ENCODE measurements around the gene RAB1B.

The RAB1B gene

GRCh38 chr11:66287889-66288670 lies 19.6 kb downstream of the RAB1B start:
- Histone ChIP-seq H3K4me3 (ENCODE audit: low read depth in 1 of 2, low read length in 1 of 2) (peak overlapping the region; percentile 69 to 86), H3K36me3 (no peaks in the 10 kb centered on the region), H3K27me3 (peaks cover 38% of the 10 kb centered on the region), H3K27ac (peak overlapping the region; percentile 65), H3K4me1 (ENCODE audit: control insufficient read depth in 1 of 2, insufficient read depth in 1 of 2, low read depth in 1 of 2, low read length in 1 of 2) (peaks cover 20 to 24% of the 10 kb centered on the region in 2 experiments), H3K9me3 (no peaks in the 10 kb centered on the region)
- TF ChIP-seq, protein P1, sequence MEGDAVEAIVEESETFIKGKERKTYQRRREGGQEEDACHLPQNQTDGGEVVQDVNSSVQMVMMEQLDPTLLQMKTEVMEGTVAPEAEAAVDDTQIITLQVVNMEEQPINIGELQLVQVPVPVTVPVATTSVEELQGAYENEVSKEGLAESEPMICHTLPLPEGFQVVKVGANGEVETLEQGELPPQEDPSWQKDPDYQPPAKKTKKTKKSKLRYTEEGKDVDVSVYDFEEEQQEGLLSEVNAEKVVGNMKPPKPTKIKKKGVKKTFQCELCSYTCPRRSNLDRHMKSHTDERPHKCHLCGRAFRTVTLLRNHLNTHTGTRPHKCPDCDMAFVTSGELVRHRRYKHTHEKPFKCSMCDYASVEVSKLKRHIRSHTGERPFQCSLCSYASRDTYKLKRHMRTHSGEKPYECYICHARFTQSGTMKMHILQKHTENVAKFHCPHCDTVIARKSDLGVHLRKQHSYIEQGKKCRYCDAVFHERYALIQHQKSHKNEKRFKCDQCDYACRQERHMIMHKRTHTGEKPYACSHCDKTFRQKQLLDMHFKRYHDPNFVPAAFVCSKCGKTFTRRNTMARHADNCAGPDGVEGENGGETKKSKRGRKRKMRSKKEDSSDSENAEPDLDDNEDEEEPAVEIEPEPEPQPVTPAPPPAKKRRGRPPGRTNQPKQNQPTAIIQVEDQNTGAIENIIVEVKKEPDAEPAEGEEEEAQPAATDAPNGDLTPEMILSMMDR (IDR thresholded peaks at IDR 0.05), result no peak

DNA sequence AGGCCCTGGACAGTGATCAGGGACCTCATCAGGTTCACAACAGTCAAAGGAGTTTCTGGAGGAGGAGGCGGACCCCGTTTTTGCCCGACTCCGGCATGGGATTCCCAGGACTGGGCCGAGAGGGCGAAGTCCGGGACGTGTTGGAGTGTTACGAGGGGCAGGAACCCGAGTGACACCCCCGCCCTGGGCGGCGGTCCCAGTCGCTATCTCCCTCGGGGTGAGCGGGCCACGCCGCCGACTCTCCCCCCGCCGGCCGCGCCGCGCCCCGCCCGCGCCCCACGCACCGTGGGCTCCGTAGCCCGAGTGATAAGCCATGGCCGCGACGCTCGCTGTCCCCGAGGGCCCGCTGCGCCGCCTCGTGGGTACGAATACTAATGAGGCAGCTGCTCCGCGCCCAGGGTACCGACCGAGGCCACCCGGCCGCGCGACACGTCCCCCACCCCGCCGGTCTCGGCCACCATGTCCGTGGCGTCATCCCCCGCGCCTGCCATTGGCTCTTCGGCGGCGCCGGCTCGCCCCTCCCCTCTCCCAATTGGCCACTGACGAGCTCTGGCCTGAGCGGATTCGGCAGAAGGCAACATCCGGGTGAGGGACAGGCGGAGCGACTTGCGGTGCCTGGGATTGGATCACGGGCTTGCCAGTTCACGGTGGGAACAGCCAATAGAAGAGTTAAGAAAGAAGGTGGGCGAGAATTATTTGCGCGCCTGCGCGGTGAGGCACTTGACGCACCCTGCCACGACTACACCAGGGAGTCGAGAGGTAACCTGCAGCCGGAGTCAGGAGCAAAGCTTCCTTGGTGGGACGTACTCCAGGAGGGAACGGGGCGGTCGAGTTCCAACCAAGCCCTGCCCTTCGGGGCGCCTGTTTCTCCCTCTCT lies 20.5 kb downstream of the RAB1B start, which contains the start of gene YIF1A:
Gene YIF1A, minus strand, starts transcription at position 473 of the 877 bp plus-strand sequence. Its CDS starts 158 bp downstream, at position 315.
- H3K4me1 ChIP-seq (ENCODE audit: control insufficient read depth in 1 of 2, insufficient read depth in 1 of 2, low read depth in 1 of 2, low read length in 1 of 2), result peaks cover 20 to 24% of the 10 kb centered on the region in 2 experiments
- TF ChIP-seq, protein P1 (IDR thresholded peaks at IDR 0.05), result peak; percentile 54
- H3K9me3 ChIP-seq, result no peaks in the 10 kb centered on the region
- peaks cover 46% of the 10 kb centered on the region for H3K27me3 ChIP-seq
- H3K4me3 ChIP-seq (ENCODE audit: low read depth in 1 of 2, low read length in 1 of 2), result peak within 1 kb of the TSS; percentile 69 to 86
- H3K36me3 ChIP-seq, result no peaks in the 10 kb centered on the region
- H3K27ac ChIP-seq, result peak within 1 kb of the TSS; percentile 65

DNA sequence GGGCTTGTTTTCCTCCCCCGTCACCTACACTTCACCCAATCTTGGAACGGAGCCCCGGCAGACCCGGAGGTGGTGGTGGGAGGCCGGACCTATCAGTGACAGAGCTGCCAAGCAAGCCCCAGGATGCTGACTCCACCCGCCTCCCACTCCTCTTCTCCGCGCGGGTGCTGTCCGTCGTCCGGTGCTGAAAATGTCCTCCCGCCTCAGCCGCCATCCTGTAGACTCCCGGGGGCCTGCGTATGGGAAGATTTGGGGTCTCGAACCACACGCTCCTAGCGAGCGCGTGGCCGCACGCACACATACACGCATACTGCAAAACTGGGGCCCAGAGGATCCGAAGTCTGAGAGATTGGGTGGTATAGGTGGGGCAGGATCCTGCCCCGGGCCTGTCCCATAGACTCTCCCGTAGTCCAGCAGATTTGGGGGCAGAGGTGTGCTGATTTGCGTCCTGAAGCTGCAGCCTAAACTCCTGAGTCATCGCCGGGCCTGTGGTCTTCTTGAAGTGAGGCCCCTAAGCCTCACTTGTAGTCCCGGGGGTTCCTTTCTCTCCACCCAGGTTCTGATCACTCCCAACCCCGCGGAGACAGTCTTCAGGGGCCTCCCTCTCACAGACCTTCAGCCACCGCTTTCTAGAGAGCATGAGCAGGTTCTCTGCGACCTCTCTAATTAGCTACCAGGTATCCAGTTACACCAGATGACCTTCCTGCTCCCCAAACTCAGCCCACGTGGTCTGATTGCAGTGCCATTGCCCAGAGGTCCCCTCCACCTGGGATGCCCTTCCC lies 21.3 kb downstream of the RAB1B start:
- Histone ChIP-seq H3K27me3 (peaks cover 55% of the 10 kb centered on the region), H3K36me3 (no peaks in the 10 kb centered on the region), H3K4me1 (ENCODE audit: control insufficient read depth in 1 of 2, insufficient read depth in 1 of 2, low read depth in 1 of 2, low read length in 1 of 2) (peaks cover 20 to 24% of the 10 kb centered on the region in 2 experiments), H3K4me3 (ENCODE audit: low read depth in 1 of 2, low read length in 1 of 2) (peak overlapping the region; percentile 69 to 86), H3K9me3 (no peaks in the 10 kb centered on the region), H3K27ac (peak overlapping the region; percentile 65)
- TF ChIP-seq, protein P1 (IDR thresholded peaks at IDR 0.05), result no peak

DNA sequence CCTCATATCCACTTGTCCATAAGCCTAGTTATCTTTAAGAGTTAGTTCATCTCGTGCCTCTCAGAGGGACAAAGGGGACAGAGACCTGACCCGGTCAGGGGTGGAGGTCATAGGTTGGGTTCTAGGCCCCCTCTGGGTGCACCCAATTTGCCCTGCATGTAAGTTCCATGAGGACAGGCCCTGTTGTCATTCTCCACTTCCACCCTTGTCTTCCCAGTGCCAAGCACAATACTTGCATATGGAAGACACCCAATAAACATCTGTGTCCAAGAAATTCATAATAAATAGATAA lies 21.8 kb downstream of the RAB1B start:
- H3K27ac ChIP-seq, result no peak overlapping the region
- H3K4me3 ChIP-seq (ENCODE audit: low read depth in 1 of 2, low read length in 1 of 2), result no peak overlapping the region
- no peaks in the 10 kb centered on the region for H3K9me3 ChIP-seq
- no peaks in the 10 kb centered on the region for H3K36me3 ChIP-seq
- peaks cover 20 to 24% of the 10 kb centered on the region in 2 experiments for H3K4me1 ChIP-seq (ENCODE audit: control insufficient read depth in 1 of 2, insufficient read depth in 1 of 2, low read depth in 1 of 2, low read length in 1 of 2)
- TF ChIP-seq, protein P1 (IDR thresholded peaks at IDR 0.05), result no peak
- peaks cover 59% of the 10 kb centered on the region for H3K27me3 ChIP-seq

DNA sequence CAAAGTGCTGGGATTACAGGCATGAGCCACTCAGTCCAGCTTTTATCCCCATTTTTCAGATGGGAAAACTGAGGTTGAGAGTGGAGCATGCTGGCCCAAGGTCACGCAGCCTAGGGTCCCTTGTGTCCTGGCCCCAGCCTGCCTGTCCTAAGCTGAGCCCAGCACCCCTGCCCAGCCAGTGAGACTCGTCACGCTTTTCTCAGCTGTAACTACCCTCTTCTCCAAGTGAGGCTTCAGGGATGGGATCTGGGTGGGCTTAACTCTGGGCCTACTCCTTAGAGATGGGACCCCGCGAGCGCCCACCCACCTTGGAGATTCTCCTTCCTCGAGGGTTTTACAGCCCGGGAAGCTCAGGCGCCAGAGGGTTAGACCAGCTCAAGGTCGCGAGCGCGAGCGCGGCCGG lies 22.9 kb downstream of the RAB1B start:
- TF ChIP-seq, protein P1 (IDR thresholded peaks at IDR 0.05), result no peak
- Histone ChIP-seq H3K4me1 (ENCODE audit: control insufficient read depth in 1 of 2, insufficient read depth in 1 of 2, low read depth in 1 of 2, low read length in 1 of 2) (peaks cover 20 to 24% of the 10 kb centered on the region in 2 experiments), H3K9me3 (no peaks in the 10 kb centered on the region), H3K4me3 (ENCODE audit: low read depth in 1 of 2, low read length in 1 of 2) (no peak overlapping the region), H3K27me3 (peaks cover 69% of the 10 kb centered on the region), H3K36me3 (no peaks in the 10 kb centered on the region), H3K27ac (no peak overlapping the region)

Data from neutrophil (primary cell).